DOHH2 (cell line): ENCODE results near the gene PRKCZ.

ENCODE experiments used
- EZH2phosphoT487 ChIP-seq: fragments of 200-600 bp; sonication (generic); IDR thresholded peaks from 2 replicates; pipeline ENCODE4 v1.6.1; 2017; ENCODE audit warnings: borderline replicate concordance, mild to moderate bottlenecking, antibody characterized with exemption, low read length, moderate library complexity, mixed read lengths
- TF ChIP-seq, protein P1 (sequence below): fragments of 200-600 bp; sonication (generic); IDR thresholded peaks from one replicate; pipeline ENCODE4 v1.5.1; 2014; ENCODE audit warnings: antibody characterized with exemption, mild to moderate bottlenecking, low read depth, low read length; ENCODE audit not compliant: poor library complexity, severe bottlenecking

GRCh38 chr1:2208309-2209239, 158.4 kb downstream of the PRKCZ start:
- TF ChIP-seq, protein P1, sequence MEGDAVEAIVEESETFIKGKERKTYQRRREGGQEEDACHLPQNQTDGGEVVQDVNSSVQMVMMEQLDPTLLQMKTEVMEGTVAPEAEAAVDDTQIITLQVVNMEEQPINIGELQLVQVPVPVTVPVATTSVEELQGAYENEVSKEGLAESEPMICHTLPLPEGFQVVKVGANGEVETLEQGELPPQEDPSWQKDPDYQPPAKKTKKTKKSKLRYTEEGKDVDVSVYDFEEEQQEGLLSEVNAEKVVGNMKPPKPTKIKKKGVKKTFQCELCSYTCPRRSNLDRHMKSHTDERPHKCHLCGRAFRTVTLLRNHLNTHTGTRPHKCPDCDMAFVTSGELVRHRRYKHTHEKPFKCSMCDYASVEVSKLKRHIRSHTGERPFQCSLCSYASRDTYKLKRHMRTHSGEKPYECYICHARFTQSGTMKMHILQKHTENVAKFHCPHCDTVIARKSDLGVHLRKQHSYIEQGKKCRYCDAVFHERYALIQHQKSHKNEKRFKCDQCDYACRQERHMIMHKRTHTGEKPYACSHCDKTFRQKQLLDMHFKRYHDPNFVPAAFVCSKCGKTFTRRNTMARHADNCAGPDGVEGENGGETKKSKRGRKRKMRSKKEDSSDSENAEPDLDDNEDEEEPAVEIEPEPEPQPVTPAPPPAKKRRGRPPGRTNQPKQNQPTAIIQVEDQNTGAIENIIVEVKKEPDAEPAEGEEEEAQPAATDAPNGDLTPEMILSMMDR, result no peak
- TF ChIP-seq EZH2phosphoT487, result no peak
